Epithelial cell of proximal tubule (primary cell): ENCODE data around the gene TXN2. TPM values are rescaled to one million over a fixed set of nuclear protein-coding genes. Genes with fewer than 3 reads are reported as not detected.
"Not testable (repeated sequence)": the region's sequence is repeated elsewhere in the genome, so short reads cannot be mapped to it uniquely, and the experiment has no call there.

ENCODE experiments used
- DNase-seq: peaks from one replicate; pipeline ENCODE4 v3.0.0-alpha.2; 2011; ENCODE audit warnings: low read depth
- H3K4me3 ChIP-seq: 2 replicates; pipeline ENCODE4 v1.5.1; 2011; ENCODE audit warnings: low read depth, mild to moderate bottlenecking, low read length
- CTCF ChIP-seq: conservative IDR thresholded peaks from 2 replicates; pipeline ENCODE4 v1.5.1; 2012; ENCODE audit warnings: low read depth, mild to moderate bottlenecking, low read length
- total RNA-seq: library from RNA; depleted of rRNA; stranded (reverse); fragments of >200 nt; gene quantifications from 2 replicates; pipeline ENCODE4 v1.2.3, GENCODE V29; 2015

The TXN2 gene
- total RNA-seq, 1 donor from 2014 or later: 72.1 TPM

GRCh38 chr22:36433318-36434231, 47.9 kb downstream of the TXN2 start:
- no peak for TF ChIP-seq CTCF
- DNase-seq: no peak
- H3K4me3 ChIP-seq: no peak overlapping the region

- no peak overlapping the region for H3K4me3 ChIP-seq
- DNase-seq: no peak
- TF ChIP-seq CTCF: no peak
Measured at GRCh38 chr22:36432592-36433317, 48.7 kb downstream of the TXN2 start.

- DNase-seq: no peak
- TF ChIP-seq CTCF: no peak
Measured at GRCh38 chr22:36431977-36432376, 49.5 kb downstream of the TXN2 start.

GRCh38 chr22:36430863-36431262, 50.6 kb downstream of the TXN2 start:
- DNase-seq: no peak
- TF ChIP-seq CTCF: no peak
- H3K4me3 ChIP-seq: no peak overlapping the region

More at GRCh38 chr22:36431977-36432376, 49.5 kb downstream of the TXN2 start:
- H3K4me3 ChIP-seq: no peak overlapping the region

- not testable (repeated sequence) for DNase-seq
Measured at GRCh38 chr22:36427952-36428351, 53.5 kb downstream of the TXN2 start.

GRCh38 chr22:36425977-36426523, 55.4 kb downstream of the TXN2 start:
- no peak for TF ChIP-seq CTCF
- DNase-seq: no peak
- no peak overlapping the region for H3K4me3 ChIP-seq

More at GRCh38 chr22:36427952-36428351, 53.5 kb downstream of the TXN2 start:
- H3K4me3 ChIP-seq: not testable (repeated sequence)

GRCh38 chr22:36424901-36425579, 56.4 kb downstream of the TXN2 start:
- no peak for TF ChIP-seq CTCF
- no peak for DNase-seq
- H3K4me3 ChIP-seq: no peak overlapping the region

GRCh38 chr22:36424466-36424865, 57.0 kb downstream of the TXN2 start:
- not testable (repeated sequence) for DNase-seq, H3K4me3 ChIP-seq
